ENCODE data around the gene ZBTB18. TPM values are rescaled to one million over a fixed set of nuclear protein-coding genes. Genes with fewer than 3 reads are reported as not detected.

Gene ZBTB18
- polyA plus RNA-seq, 1 of the 3 experiments (the other 2 are of a cell fraction) = 19.3 TPM

DNA sequence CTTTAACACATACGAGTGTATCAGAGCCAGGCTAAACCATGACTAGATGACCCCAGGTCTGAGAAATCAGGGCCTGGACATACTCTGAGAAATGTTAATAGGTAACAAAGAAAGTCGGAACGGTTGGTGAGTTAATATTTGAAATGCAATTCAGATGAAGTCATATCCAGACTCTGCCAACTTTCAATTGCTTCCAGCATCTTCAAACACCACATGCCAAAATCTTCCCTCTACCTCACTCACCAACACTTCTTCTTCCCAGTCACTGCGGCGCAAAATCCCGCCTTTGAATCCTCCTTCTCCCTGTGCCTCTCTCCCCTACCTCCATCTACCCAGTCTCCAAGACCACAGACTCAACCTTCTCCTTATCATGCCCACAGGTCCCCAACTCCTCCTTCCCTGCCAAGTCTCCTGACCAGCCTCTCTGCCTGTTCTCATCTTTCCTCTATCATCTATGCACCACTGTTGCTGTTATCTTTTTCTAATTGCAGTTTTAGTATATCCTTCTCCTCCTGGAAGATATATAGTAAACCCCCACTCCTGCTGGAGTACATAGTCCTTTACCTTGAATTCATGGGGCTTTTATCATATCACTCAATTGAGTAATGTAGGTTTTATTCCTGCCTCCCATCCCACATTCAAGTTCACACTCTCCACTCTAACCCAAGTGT, 41.3 kb downstream of the ZBTB18 start (continued):
- TF ChIP-seq GATA2 (CRISPR knock-in tag; IDR thresholded peaks at IDR 0.05) = no peak
- no peak for TF ChIP-seq RFX5 (IDR thresholded peaks at IDR 0.05; ENCODE audit: low read length)
- TF ChIP-seq TCF12 (IDR thresholded peaks at IDR 0.05) = peak; percentile 93
- TF ChIP-seq RCOR1 (IDR thresholded peaks at IDR 0.05; ENCODE audit: low read length) = no peak
- peak; percentile 70; the same call in 1 of the 2 replicates for TF ChIP-seq FOSL2 (IDR thresholded peaks at IDR 0.05; ENCODE audit: borderline replicate concordance, low read depth)
- no peak for TF ChIP-seq SIN3A (IDR thresholded peaks at IDR 0.05; ENCODE audit: borderline replicate concordance, low read depth, low read length)
- TF ChIP-seq YY1 (IDR thresholded peaks at IDR 0.05; ENCODE audit: low read depth) = no peak
- TF ChIP-seq TAF1 (IDR thresholded peaks at IDR 0.05; ENCODE audit: borderline replicate concordance, low read depth, low read length) = no peak
- no peak for TF ChIP-seq NRF1 (IDR thresholded peaks at IDR 0.05; ENCODE audit: low read depth, low read length)
- peak; percentile 97 for TF ChIP-seq NFIC (IDR thresholded peaks at IDR 0.05; ENCODE audit: borderline replicate concordance)
- TF ChIP-seq RAD21 (IDR thresholded peaks at IDR 0.05; ENCODE audit: low read length) = no peak
- TF ChIP-seq, protein P1, sequence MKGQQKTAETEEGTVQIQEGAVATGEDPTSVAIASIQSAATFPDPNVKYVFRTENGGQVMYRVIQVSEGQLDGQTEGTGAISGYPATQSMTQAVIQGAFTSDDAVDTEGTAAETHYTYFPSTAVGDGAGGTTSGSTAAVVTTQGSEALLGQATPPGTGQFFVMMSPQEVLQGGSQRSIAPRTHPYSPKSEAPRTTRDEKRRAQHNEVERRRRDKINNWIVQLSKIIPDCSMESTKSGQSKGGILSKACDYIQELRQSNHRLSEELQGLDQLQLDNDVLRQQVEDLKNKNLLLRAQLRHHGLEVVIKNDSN (IDR thresholded peaks at IDR 0.05; ENCODE audit: borderline replicate concordance, low read depth) = no peak

DNA sequence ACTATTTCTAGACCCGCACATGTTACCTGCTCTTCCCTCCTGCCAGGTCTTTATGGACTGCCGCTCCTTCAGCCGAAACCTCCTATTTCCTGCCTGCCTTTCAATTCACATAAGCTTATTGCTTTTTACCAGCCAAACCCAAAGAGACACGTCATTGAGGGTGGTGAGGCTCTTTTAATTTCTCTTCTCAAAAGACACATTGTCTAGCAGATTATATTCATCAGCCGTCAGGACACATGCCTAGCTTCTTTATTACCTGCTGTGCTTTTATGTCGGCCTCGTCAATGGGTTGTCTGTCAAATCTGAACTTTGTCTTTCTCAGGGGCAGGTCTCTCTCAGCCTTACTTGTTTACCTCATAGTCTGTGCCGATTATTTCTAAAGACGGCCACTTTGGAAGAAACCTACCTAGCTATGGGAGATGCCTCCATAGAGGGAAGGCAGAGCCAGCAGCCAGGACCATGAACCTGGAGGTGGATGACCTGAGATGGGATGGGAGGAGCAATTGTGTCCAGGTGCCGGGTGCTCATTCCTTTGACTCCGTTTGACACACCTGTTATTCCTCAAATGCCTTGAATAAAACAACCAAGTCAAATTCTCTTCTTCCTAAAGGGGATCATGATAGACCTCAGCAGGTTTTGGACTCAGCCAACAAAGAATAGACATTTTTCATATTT, 42.0 kb downstream of the ZBTB18 start:
- Histone ChIP-seq H3K27me3 (ENCODE audit: insufficient read depth) (no peaks in the 10 kb centered on the region), H4K20me1 (ENCODE audit: insufficient read depth) (no peaks in the 10 kb centered on the region), H3K9ac (peak overlapping the region; percentile 15; the same call in 1 of the 2 replicates), H2AFZ (ENCODE audit: low read depth) (no peak overlapping the region), H3K27ac (ENCODE audit: low read depth in 2 of 2, low read length in 1 of 2) (peak overlapping the region; percentile 48 to 68; a peak in 3 of 4 replicates), H3K9me2 (no peaks in the 10 kb centered on the region), H3K36me3 (replicated peaks in 1 of 2; ENCODE audit: control insufficient read depth in 1 of 2, insufficient read depth in 2 of 2, low read length in 1 of 2) (no peaks in the 10 kb centered on the region), H3F3A (replicated peaks; ENCODE audit: insufficient read depth) (no peaks in the 10 kb centered on the region), H3K9me3 (no peaks in the 10 kb centered on the region), H3K79me2 (ENCODE audit: insufficient read depth) (no peaks in the 10 kb centered on the region), H3K4me2 (no peak overlapping the region), H3K4me1 (ENCODE audit: control insufficient read depth in 1 of 2, insufficient read depth in 2 of 2, low read depth in 1 of 2, low read length in 1 of 2) (peaks cover 4 to 12% of the 10 kb centered on the region in 2 experiments; a peak in 2 of 4 replicates), H3K4me3 (ENCODE audit: low read depth in 2 of 2, low read length in 1 of 2) (no peak overlapping the region)
- no peak for DNase-seq
- POLR2A ChIA-PET = no interaction called here
- TF ChIP-seq ZBTB33 (IDR thresholded peaks at IDR 0.05; ENCODE audit: borderline replicate concordance, low read depth) (no peak), GATA2 (CRISPR knock-in tag; IDR thresholded peaks at IDR 0.05) (no peak), CHD2 (IDR thresholded peaks at IDR 0.05; ENCODE audit: low read length, partially characterized antibody) (no peak), GABPA (IDR thresholded peaks at IDR 0.05; ENCODE audit: low read depth) (no peak), RCOR1 (IDR thresholded peaks at IDR 0.05; ENCODE audit: low read length) (no peak), MEF2A (IDR thresholded peaks at IDR 0.05; ENCODE audit: borderline replicate concordance, low read depth) (no peak)
- TF ChIP-seq, protein P2, sequence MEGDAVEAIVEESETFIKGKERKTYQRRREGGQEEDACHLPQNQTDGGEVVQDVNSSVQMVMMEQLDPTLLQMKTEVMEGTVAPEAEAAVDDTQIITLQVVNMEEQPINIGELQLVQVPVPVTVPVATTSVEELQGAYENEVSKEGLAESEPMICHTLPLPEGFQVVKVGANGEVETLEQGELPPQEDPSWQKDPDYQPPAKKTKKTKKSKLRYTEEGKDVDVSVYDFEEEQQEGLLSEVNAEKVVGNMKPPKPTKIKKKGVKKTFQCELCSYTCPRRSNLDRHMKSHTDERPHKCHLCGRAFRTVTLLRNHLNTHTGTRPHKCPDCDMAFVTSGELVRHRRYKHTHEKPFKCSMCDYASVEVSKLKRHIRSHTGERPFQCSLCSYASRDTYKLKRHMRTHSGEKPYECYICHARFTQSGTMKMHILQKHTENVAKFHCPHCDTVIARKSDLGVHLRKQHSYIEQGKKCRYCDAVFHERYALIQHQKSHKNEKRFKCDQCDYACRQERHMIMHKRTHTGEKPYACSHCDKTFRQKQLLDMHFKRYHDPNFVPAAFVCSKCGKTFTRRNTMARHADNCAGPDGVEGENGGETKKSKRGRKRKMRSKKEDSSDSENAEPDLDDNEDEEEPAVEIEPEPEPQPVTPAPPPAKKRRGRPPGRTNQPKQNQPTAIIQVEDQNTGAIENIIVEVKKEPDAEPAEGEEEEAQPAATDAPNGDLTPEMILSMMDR (IDR thresholded peaks at IDR 0.05) = no peak
- TF ChIP-seq, protein P3, sequence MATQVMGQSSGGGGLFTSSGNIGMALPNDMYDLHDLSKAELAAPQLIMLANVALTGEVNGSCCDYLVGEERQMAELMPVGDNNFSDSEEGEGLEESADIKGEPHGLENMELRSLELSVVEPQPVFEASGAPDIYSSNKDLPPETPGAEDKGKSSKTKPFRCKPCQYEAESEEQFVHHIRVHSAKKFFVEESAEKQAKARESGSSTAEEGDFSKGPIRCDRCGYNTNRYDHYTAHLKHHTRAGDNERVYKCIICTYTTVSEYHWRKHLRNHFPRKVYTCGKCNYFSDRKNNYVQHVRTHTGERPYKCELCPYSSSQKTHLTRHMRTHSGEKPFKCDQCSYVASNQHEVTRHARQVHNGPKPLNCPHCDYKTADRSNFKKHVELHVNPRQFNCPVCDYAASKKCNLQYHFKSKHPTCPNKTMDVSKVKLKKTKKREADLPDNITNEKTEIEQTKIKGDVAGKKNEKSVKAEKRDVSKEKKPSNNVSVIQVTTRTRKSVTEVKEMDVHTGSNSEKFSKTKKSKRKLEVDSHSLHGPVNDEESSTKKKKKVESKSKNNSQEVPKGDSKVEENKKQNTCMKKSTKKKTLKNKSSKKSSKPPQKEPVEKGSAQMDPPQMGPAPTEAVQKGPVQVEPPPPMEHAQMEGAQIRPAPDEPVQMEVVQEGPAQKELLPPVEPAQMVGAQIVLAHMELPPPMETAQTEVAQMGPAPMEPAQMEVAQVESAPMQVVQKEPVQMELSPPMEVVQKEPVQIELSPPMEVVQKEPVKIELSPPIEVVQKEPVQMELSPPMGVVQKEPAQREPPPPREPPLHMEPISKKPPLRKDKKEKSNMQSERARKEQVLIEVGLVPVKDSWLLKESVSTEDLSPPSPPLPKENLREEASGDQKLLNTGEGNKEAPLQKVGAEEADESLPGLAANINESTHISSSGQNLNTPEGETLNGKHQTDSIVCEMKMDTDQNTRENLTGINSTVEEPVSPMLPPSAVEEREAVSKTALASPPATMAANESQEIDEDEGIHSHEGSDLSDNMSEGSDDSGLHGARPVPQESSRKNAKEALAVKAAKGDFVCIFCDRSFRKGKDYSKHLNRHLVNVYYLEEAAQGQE (IDR thresholded peaks at IDR 0.05; ENCODE audit: low read depth, low read length) = no peak
- 86% methylated on average over 11 of the region's 11 CpGs for WGBS (ENCODE audit: low lambda C conversion rate)
- CTCF ChIA-PET = no interaction called here

All from SK-N-SH (cell line).